ENCODE results near the gene DDX1. TPM values are rescaled to one million over a fixed set of nuclear protein-coding genes. Genes with fewer than 3 reads are reported as not detected.

Gene DDX1
- total RNA-seq, 2 donors from 2014 or later: 39.0 to 50.7 TPM

DNA sequence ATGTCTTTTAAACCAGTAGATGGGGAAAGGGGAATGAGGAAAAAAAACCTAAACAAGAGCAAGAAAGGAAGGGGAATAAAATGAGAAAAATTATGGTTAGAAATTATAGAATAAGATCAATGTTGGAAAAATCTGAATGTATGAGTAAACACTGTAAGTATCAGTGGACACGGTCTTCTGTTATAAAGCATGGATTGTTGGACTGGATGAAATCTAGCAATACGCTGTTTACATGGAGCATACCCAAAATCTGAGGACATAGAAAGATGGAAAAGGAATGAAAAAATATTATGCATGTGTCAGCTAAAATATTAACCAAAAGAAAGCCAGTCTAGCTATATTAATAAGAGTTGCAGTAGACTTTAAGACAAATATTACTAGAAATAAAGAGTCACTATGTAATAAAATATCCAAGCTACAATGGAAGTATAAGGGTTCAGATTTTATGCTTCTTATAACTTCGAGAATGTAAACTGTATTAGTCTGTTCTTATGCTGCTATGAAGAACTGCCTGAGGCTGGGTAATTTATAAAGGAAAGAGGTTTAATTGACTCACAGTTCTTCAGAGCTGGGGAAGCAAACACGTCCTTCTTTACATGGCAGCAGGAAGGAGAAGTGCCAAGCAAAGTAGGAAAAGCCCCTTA, 32.4 kb downstream of the DDX1 start:
- Histone ChIP-seq H3K36me3 (peaks cover 2 to 6% of the 10 kb centered on the region in 2 donors), H3K27me3 (replicated peaks; ENCODE audit: insufficient read depth) (no peaks in the 10 kb centered on the region), H3K27ac (no peak overlapping the region), H3K9me3 (no peaks in the 10 kb centered on the region), H3K4me3 (no peak overlapping the region), H3K4me1 (replicated peaks) (no peaks in the 10 kb centered on the region)
- no peak for DNase-seq (ENCODE audit: low spot score)
- 67% methylated on average over 4 of the region's 4 CpGs for WGBS
- intact Hi-C loops (cut with DNase I): no loop called here
- no peak for TF ChIP-seq POLR2A (IDR thresholded peaks at IDR 0.05)
- TF ChIP-seq, protein P1, sequence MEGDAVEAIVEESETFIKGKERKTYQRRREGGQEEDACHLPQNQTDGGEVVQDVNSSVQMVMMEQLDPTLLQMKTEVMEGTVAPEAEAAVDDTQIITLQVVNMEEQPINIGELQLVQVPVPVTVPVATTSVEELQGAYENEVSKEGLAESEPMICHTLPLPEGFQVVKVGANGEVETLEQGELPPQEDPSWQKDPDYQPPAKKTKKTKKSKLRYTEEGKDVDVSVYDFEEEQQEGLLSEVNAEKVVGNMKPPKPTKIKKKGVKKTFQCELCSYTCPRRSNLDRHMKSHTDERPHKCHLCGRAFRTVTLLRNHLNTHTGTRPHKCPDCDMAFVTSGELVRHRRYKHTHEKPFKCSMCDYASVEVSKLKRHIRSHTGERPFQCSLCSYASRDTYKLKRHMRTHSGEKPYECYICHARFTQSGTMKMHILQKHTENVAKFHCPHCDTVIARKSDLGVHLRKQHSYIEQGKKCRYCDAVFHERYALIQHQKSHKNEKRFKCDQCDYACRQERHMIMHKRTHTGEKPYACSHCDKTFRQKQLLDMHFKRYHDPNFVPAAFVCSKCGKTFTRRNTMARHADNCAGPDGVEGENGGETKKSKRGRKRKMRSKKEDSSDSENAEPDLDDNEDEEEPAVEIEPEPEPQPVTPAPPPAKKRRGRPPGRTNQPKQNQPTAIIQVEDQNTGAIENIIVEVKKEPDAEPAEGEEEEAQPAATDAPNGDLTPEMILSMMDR (IDR thresholded peaks at IDR 0.05): no peak
- TF ChIP-seq POLR2AphosphoS5 (IDR thresholded peaks at IDR 0.05): no peak

DNA sequence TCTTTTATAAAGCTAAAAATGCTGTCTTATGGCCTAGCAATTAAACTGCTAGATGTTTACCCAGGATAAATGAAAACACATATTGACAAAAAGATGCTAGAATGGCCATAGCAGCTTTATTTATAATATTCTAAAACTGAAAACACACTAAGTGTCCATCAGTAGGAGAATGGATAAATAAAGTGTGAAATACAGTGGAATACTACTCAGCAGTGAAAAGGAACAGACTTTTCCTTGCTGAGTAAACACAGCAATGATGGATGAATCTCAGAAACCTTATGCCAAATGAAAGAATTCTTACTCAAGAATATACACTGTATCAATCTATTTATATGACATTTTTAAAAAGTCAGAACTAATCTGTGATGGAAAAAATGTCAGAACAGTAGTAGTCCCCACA, 33.2 kb downstream of the DDX1 start:
- H3K4me1 ChIP-seq (replicated peaks): no peaks in the 10 kb centered on the region
- no peak overlapping the region for H3K4me3 ChIP-seq
- no peak overlapping the region for H3K27ac ChIP-seq
- no peaks in the 10 kb centered on the region for H3K27me3 ChIP-seq (replicated peaks; ENCODE audit: insufficient read depth)
- DNase-seq (ENCODE audit: low spot score): no peak
- H3K9me3 ChIP-seq: no peaks in the 10 kb centered on the region
- intact Hi-C loops (cut with DNase I): no loop called here
- H3K36me3 ChIP-seq: peaks cover 0 to 3% of the 10 kb centered on the region in 2 donors
- TF ChIP-seq POLR2A (IDR thresholded peaks at IDR 0.05) (no peak), POLR2AphosphoS5 (IDR thresholded peaks at IDR 0.05) (no peak)
- TF ChIP-seq, protein P1 (IDR thresholded peaks at IDR 0.05): no peak

DNA sequence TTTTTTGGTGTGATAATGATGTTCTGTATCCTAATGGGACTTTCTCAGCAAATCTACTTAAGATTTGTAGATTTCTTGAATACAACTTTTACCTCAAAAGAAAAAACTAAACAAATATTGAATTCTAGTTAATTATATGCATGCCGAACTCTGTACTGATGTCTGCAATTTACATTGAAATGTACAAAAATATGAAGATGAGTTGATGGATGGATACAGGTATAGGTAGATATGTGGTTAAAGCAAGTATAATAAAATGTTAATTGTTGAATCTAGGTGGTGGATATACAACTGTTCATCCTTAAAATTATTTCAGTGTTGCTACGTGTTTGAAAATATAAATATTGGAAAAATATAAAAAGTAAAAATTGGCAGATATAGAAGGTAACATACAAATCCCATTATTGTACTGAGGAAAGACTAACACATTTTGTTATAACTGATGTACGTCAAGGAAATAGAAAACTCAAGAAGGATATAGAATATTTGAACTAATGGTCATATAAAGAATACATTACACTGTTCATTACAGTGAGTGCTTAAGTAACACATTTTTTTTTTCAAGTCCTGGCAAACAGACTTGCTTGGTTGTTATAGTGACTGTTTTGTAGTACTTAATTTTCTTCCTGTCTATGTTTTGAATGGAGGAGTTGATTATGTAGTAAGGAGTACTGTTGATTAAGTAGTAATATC, 33.8 kb downstream of the DDX1 start:
- Histone ChIP-seq H3K27ac (no peak overlapping the region), H3K27me3 (replicated peaks; ENCODE audit: insufficient read depth) (no peaks in the 10 kb centered on the region), H3K4me1 (replicated peaks) (no peaks in the 10 kb centered on the region), H3K36me3 (peaks cover 0 to 3% of the 10 kb centered on the region in 2 donors), H3K9me3 (no peaks in the 10 kb centered on the region), H3K4me3 (no peak overlapping the region)
- WGBS: 94% methylated on average over 3 of the region's 3 CpGs
- DNase-seq (ENCODE audit: low spot score): no peak
- TF ChIP-seq, protein P1 (IDR thresholded peaks at IDR 0.05): no peak
- no peak for TF ChIP-seq POLR2AphosphoS5 (IDR thresholded peaks at IDR 0.05)
- no peak for TF ChIP-seq POLR2A (IDR thresholded peaks at IDR 0.05)
- intact Hi-C loops (cut with DNase I): no loop called here

DNA sequence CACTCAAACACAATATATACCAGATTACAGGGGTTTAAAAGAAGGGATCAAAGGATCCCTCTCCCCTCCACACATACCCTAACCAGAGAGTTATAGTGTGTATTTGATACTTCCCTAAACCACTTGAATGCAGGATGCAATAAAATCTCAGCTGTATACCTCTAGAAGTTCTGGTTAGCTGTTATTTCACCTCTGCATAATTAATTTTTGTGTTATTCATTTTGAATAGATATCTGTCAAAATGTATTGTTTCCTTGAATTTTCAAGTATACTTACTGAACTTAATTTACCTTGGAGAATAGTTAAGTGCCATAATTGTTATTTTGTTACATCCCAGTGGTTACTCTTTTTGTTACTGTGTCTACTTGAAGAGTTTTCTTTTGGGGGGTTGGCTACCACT, 34.5 kb downstream of the DDX1 start:
- DNase-seq (ENCODE audit: low spot score): no peak
- Histone ChIP-seq H3K36me3 (peaks cover 0 to 3% of the 10 kb centered on the region in 2 donors), H3K4me3 (no peak overlapping the region), H3K27ac (no peak overlapping the region), H3K27me3 (replicated peaks; ENCODE audit: insufficient read depth) (no peaks in the 10 kb centered on the region), H3K4me1 (replicated peaks) (no peaks in the 10 kb centered on the region), H3K9me3 (no peaks in the 10 kb centered on the region)
- TF ChIP-seq POLR2A (IDR thresholded peaks at IDR 0.05) (no peak), POLR2AphosphoS5 (IDR thresholded peaks at IDR 0.05) (no peak)
- TF ChIP-seq, protein P1 (IDR thresholded peaks at IDR 0.05): no peak
- intact Hi-C loops (cut with DNase I): no loop called here

DNA sequence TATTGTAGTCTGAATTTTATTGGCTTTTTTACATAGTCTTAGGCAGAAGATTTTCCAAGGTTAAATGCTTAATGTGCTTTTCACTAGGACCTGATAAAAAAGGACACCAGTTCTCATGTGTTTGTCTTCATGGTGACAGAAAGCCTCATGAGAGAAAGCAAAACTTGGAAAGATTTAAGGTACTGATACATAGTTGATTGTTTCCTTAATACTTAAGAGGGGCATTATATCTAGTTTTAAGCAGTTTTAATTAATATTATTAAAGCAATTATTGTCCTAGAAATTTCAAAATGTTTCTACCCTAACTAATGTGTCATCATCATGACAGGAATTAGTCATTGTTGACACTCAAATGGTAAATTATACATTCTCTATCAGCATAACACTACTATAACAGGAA, 35.3 kb downstream of the DDX1 start:
- TF ChIP-seq, protein P1 (IDR thresholded peaks at IDR 0.05): no peak
- no peak for TF ChIP-seq POLR2A (IDR thresholded peaks at IDR 0.05)
- TF ChIP-seq POLR2AphosphoS5 (IDR thresholded peaks at IDR 0.05): no peak
- Histone ChIP-seq H3K27me3 (replicated peaks; ENCODE audit: insufficient read depth) (no peaks in the 10 kb centered on the region), H3K4me1 (replicated peaks) (no peaks in the 10 kb centered on the region), H3K4me3 (no peak overlapping the region), H3K9me3 (no peaks in the 10 kb centered on the region), H3K27ac (no peak overlapping the region), H3K36me3 (peaks cover 0 to 3% of the 10 kb centered on the region in 2 donors)
- DNase-seq (ENCODE audit: low spot score): no peak
- intact Hi-C loops (cut with DNase I): no loop called here
